NAMALWA (cell line): Measurements from ENCODE around the gene BMPER.
A peak's percentile ranks its signal among the peaks of the same experiment; 100 is the strongest.

ENCODE experiments used
- DNase-seq: peaks from one replicate; pipeline ENCODE4 v3.0.0-alpha.2; 2015; ENCODE audit warnings: low spot score

Gene BMPER

DNA sequence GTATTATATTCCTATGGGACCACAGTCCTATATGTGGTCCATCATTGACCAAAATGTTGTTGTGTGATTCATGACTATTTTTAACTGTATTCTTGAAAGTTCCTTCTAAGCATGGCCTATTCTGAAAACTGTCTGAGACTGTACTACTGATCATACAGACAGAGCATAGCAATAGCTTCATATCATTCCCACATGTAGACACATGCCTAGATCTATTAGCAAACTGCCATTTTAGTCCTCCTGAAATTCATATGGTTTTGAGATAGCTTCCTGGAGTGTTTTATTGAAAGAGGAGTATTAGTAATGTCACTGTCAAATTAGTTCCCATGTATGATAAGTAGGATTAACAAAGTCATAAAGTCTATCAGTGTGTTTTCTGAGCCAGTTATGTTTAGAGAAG, 157.5 kb downstream of the BMPER start:
- DNase-seq = no peak

DNA sequence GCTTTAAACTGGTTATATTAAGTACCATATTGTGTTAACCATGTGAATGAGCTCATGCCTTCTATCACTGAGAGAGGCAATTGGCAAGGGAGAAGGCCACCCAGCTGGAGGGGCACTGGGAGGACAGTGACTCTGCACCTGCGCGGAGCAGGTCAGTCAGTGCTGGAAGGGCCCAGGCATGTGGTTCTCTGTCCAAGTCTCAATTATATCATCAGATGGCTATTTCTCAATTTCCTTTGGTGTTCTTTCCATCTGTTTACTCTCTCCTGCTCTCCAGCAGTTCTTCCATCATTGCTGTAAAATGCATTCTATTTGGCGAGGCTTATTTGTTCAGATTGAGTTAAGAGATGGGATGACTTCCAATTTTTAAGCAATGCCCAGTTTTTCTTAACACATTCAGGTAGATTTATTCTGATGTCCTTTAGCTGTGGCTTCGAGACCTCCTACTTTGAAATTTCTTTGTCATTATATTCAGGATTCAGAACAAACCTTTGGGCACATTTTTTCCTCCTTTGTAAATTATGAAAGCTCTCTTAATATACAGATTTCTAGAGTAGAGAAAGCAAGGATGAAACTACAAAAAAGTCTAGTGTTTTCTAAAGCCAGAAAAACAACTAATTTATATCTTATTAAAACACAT, 159.3 kb downstream of the BMPER start:
- no peak for DNase-seq

DNA sequence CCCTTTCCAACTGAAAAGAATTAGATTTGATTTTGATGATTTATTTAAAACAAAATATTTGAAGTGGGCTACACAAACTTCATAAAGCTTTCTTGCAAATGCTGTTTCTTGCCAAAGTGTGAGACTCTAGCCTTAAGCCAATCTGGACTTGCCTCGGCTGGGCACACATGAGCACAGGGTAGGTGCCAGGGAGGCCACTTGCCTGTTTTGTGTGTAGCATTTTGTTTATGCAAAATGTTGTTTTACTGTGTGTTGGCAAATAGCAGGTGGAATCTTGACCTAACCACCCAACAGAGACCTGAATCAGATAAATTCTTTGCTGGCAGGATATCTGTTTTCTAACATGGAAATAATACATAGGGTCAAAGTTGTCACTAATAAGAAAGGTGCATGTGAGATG, 161.1 kb downstream of the BMPER start:
- DNase-seq = no peak

DNA sequence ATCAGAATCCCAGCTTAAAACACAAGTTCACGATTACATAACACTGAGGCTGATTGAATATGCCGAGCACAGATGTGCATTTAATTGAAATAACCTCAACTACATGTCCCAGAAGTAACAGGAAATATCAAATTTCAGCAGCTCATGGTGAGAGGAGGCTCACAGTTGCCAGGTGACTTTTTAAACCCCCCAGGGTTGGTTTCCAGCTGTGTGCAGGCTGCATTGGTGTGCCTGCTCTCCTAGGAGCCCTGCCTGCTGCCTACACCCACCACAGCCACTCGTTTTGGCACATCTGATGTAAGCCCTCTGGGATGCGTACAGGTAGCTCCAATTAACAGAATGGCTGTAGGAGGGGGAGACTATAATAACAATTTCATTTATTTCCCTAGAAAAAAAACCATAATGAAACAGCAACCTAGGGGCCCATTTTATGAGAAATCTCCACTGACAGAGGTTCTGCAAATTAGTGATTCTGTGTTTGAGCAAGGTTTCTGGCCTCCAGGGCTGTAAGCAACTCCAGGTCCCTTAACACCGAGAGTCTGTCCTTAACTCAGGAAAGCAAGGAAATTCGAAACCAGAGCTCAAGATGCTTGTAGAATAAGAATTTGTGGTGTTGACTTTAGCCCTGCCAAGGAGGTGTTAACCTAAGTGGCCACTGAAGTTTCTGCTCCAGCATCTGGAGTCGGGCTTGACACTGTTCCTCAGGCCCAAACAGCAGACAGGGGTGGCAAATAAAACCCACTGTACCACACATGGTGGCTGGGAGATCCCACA, 161.9 kb downstream of the BMPER start:
- DNase-seq = no peak

DNA sequence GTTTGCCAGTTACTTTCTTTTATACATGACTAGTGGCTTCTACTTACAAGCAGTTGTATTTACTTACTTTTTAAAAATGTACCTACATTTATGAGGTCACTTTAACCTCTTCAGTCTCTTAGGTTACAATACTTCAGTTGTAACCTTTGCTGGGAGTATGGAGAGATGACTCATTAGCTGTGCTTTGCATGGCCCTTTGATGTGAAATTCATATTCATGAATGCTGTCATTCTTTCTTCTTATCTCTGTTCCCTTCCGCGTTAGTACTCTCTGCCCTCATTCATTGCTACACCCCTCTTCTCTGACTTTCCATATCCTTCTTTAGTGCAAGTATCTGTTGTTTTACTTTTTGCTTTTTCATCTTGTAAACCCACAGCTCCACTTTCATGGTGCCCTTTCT, 164.3 kb downstream of the BMPER start:
- no peak for DNase-seq

DNA sequence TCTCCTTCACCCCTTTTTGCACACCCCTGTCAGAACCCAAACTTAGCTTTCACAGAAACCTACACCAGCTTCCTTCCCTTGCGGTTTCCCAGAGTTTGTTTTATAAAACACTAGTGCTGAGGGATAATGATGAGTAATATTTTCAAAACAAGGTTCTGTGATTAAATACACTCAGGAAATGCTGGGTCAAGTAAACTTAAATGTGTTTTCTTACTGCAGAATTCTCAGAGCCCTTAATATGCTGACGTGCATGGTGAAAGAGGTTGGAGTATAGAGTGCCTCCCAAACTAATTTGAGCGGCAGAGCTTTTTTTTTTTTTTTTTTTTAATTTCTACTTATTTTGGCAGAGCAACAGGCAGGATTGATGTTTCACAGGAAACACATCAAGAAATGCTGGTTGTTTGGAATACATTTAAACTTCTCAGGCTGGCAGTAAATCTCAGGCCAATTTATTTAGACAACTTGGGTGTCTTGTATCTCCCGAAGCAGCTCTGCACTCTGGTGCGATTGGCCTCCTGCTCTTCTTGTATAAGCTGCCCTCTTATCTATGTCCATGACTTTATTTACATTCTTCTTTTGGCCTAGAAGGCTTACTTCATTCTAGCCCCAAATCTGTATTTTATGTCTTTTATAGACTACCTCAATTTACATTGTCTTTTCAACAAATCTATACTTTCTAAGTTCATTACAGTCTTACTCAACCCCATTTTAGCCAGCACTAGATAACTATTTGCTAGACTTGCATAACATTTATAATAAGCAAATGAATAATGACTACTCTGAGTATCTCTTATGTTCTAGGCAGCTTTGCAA, 165.4 kb downstream of the BMPER start:
- DNase-seq = no peak

DNA sequence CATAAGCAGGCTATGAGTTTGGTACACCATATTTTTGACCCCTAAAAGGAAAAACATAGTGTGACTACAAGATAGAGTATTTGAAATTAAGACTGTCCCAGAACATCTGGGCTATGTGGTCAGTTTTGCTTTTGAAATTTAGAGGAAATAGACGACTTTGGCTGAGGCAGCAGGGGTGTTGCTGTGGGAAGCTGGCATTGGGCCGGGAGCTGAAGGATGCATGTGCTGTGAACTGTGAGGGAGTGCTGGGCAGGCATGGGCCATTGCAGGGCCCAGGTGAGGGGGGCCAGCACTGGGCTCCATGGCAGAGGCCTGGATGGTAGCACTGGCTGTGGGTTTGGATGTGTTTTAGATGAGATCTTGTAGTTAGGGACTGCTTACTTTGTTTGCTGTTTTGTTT, 168.3 kb downstream of the BMPER start:
- DNase-seq = no peak

DNA sequence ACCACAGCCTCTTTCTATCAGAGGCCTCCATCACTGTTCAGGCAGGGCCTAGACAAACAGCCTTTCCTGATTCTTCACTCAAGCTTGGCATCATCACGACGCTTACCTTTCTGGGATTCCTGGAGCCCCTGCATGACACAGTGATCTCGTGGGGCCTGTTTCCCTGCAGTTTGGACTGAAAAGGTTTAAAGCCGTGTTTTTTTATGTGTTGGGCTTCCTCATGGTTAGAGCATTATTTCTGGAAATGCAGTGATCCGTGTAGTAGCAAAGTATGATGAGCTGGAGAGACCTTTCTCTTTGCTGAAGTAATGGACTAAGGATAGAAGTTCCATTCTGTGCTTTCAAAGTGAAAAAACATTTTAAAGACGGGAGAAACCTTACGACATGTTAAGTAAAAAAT, 169.1 kb downstream of the BMPER start:
- no peak for DNase-seq

DNA sequence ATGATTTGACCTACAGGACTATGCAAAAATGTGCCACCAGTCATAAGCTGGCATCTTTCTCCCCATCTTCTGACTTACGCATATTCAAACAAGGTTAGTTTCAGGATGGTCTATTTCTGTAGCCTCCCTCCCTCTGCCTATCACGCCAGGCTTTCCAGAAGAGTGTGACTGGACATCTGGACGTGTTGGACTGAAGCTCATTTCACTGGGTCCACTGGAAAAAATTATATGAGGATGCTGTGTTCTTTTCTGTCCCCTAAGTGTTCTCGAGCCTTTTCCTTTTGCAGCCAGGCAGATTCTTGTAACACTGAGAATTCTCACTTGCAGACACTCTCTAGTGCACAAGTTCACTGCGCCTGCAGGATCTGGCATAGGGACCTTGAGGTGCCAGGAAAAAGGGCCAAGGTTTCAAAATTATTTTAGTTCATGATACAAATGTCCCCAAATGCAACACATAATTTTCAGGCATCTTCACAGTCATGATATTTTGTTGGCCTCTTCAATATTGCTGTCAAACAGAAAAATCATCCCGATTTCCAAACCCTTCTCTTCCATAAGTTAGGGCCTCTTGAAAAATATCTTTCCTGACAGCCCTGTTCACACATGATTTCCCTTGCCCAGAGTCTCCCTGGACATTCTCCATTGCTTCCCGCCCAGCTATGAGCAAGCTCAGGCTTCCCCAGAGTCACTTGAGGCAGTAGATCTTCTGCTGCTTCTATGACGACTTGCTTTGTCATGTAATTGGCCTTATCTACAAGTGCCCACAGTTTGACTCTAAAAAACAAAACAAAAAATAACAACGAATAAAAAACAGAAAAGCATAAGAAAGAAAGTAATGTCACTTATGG, 170.4 kb downstream of the BMPER start:
- DNase-seq = no peak

DNA sequence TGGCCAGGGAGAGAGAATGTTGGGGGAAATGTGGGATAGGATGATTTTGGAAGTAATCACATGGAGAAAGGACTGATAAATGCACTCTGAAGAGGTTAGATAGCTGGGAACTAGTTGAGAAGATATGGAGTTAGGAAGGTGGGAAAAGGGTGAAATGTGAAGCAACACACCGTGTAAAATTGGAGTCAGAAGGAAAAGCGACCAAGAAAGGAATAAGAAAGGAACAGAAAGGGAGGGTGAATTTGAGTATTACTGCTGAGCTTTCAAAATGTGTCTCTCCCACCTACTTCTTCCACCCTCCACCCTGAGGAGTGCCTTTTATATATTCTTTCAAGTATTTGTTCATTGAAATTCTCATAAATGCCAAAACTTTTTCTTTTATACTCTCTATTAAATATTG, 171.8 kb downstream of the BMPER start:
- no peak for DNase-seq

DNA sequence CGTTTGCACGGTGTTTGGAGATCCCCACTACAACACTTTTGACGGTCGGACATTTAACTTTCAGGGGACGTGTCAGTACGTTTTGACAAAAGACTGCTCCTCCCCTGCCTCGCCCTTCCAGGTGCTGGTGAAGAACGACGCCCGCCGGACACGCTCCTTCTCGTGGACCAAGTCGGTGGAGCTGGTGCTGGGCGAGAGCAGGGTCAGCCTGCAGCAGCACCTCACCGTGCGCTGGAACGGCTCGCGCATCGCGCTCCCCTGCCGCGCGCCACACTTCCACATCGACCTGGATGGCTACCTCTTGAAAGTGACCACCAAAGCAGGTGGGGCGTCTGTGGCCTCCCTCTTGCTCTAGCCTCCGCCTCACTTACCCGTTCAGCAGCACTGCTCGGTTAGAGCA, 173.5 kb downstream of the BMPER start:
- no peak for DNase-seq

DNA sequence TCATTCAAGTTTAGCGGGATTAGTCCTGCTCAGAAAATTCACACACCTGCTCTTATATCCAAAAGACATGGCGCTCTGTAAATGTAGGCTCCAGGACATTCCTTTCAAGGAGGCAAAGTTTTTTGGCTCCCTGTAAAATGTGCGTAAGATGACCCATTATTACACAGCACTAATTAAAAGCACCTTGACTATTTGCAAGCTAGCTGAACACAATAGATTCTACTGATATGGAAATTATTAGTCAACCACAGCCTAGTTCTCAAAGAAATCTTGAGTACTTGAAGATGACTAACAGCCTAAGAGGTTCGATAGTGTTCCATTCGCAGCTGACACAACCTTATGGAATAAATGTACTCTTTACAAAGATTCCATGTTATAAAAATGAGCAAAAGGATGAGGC, 175.2 kb downstream of the BMPER start:
- no peak for DNase-seq

DNA sequence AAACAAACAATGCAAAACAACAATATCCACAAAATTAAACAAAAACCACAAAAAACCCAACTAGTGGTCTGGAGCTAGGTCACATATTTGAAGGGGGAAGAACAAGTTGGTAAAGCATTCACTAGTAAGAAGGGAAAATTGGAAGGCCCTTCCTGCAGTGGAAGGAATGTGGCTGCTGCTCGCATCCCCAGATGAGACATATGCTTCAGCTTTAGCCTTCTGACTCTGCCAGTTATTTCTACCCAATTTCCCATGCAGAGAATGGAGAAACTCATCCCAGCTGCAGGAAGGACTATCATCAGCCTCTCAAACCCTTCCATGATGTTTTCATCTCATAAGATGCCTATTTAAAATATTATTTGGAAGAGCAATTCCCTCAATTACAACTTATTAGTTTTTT, 176.6 kb downstream of the BMPER start:
- no peak for DNase-seq

DNA sequence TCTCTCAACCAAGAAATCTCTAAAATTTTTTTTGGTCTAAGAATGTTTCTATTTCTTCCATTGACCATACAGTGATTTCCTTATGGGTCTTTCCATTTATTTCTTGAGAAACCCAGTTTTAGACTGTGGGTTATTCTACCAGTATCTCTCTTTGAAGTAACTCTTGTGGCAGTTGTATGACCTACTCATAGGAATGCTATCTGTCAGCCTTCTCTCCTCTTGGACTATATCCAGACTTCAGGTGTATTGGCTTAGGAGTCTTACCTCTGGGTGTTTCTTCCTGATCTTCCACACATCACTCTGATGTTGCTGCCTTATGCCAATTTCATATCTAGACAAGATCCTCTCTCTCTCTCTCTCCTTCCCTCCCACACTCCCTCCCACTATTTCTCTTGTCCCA, 178.1 kb downstream of the BMPER start:
- no peak for DNase-seq

DNA sequence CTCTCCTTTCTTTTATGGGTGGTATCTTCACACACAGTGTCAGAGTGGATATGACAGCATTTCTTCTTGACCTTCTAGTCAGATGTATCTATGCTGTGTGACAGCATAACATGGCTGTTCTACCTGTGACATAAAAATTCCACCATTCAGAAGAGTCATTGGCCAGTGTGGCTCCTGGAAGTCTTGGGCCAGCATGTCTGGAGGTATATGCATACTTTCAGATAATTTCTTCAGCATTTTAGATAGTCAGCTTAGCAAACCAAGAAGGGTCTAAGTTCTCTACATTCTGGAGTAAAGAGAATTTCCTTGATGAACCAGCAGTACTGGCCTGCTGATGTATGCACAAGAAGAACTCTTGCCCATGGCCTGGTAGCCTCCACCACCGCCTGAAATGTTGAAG, 179.3 kb downstream of the BMPER start:
- no peak for DNase-seq

DNA sequence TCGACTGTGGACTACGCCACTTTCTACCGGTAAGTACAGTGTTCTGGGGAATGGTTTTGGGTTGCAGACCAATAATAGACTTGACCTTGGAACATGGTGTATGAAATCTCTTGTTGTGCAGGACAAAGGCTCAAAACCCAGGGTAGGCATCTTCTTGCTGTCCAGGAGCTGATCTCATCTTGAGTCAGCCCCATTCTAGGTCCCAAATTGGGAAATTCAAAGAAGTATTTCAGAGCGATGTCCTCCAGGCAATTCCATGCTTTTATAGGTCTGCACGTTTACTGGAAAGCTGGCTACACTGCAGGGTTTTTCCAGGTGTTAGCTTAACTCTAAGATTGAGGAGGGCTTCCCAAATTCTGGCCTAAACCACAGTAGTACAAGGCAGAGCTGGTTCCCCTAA, 180.7 kb downstream of the BMPER start:
- no peak for DNase-seq

DNA sequence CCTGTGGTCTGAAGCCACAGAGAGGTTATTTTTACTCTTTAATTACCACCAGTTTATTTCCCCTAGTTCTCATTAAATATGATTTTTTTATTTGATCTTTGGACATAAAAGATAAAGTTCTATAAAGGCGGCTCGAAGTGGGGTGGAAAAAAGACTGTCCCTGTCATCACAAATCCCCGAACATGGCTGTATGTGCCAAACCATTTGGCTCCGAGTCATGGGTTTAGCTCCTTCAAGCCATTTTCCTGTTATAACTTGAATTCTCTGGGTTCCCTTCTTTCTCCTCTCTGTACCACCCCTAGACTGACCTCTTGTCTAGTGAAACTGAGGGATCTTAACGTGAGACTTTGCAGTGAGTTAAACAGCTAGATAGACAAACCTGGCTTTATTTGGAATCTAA, 181.6 kb downstream of the BMPER start:
- DNase-seq = no peak

DNA sequence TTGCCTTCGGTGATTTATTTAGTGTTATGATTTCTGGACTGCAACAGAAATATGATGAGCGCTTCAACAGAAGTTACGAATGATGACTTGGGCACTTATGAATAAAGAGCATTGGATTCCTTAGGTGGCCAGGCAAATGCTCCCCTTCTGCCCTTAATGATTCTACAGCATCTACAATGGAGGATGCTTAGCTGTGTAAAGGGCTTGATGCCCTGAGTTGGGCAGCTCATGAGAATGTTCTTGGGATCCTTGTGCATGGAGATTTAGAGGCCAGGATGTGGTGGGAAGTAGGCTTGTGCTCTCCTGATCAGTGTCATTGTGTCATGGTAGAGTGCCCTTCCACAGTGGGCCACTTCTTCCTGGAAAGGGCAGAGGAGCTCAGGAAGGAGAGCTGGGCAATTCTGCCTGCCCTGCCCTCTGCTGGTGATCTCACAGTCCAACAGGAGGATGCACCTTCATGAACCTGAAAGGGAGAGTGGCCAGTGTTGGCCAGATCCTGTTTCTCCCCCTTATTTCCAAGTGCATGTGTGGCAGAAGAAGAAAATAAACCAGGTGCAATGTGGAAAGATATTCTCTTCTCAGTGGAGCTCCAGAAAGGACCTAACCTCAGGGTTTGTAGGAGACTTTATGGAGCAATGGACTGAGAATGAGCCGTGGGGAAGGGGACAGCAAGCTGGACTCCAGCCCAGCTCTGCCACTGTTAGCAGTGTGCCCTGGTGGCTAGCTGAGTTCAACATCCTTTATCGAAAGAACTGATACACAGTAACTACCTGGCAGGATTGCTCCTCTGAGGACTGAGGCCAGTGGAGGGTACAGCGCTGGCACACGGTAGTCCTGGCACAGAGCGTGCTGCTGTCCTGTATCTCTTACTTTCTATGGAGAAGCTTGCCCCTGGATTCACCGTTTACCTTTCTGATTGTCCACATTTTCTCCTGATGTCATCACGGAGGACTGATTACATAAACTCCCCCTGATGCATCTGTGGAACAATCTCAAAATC, 182.9 kb downstream of the BMPER start:
- DNase-seq = peak; percentile 35

DNA sequence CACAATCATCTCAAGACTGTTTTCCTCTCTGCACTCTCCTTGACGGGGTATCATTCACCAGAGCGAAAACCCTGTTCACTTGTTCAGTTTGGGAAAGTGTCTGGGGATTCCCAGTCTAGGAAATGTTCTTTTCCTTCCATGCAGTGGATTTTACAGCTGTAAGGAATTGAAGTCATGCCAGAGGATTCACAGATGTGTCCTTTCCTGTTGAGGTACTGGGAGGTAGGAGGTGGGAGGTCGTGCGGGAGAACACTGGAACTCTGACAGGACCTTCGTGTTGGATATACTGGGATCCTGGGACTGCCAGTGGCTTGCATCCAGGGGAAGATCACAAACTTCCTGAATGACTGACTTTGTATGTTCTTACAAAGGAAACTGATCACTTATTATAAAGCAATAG, 185.5 kb downstream of the BMPER start:
- DNase-seq = no peak

DNA sequence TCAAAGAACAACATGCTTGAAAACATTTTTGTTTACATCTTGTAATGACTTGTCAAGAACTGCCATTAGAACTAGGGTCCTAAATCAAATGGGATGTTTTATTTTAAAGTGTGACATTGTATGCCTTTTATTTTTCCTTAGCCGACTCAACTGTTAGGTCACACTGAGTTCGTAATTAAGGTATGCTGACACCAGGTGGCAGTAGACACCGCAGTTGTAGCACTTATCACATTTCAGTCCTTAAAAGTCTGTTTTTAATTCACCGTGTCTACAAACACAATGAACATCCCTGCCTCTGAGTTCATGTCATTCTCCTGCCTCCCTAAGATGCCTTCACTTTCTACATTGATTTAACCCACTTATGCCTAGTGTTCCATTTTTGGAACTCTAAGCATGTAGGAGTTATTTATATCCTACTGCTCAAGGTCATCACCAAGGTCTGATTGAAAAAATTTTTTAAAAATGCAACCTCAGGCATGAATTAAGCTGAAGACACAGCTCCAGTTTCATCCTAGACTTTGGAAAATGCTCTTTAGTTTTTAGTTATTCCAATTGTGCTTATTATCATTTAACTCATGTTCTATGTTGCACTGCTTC, 186.1 kb downstream of the BMPER start:
- peak; percentile 68 for DNase-seq

DNA sequence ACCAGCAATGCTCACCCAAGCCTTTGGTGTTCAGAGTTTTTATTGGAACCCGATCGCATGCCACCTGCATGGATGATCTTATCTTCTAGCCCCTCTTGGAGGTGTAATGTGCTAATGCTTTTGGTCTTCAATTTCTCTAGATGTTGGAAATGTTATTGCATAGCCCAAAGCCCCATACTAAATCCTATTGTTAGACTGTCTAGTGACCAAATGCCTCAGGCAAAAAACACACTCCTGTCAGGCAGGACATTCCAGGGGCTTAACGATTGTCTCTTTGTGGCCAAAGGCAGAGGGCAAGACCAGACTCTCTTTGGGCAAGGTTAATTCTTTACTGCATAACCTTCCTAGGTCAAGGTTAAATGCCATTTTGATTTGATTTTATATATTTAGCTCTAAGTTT, 187.9 kb downstream of the BMPER start:
- DNase-seq = no peak
